ENCODE measurements around the gene ULBP2.

DNA sequence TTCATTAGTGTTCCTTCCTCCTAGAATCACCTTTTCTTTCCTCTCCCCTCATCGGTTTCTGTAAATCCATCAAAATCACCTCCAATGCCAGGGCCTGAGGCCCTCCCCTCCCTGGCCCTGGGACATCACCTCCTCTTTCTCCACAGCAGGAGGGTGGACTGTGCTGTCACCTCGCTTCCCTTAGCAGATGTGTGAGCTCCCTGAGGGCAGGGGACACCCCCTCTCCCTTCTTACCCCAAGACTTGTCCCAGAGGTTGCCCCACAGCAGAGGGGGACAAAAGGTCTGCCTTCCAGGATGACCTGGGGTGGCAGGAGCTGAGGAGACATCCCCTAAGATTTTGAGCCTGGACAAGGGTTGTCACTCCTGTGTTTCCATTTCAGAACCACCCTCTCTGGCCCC is 27.8 kb downstream of the ULBP2 start:
- TF ChIP-seq POLR2A (IDR thresholded peaks at IDR 0.05) (no peak), CTCF (IDR thresholded peaks at IDR 0.05) (no peak)
